ENCODE data around the gene PIRT. TPM values are rescaled to one million over a fixed set of nuclear protein-coding genes. Genes with fewer than 3 reads are reported as not detected.

PIRT gene
- total RNA-seq, 1 donor, result not detected

DNA sequence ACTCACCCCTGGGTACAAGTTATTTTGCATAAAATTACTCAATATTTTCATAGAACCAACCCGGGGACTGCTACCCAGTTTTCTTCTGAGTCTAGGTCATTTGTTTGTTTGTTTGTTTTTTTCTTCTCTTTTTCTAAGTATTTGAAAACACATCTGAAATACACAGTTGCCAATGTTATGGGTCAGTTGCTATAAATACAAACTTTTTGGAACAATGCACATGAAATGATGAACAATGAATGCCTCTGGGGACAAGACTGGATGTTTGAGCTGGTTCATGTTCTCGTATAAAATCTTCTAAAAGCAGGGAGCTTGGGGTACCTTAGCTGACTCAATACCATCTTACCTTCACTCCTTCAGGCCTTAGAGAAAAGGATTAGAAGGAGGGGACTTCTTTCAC lies 64.5 kb downstream of the PIRT start:
- TF ChIP-seq, protein P1, sequence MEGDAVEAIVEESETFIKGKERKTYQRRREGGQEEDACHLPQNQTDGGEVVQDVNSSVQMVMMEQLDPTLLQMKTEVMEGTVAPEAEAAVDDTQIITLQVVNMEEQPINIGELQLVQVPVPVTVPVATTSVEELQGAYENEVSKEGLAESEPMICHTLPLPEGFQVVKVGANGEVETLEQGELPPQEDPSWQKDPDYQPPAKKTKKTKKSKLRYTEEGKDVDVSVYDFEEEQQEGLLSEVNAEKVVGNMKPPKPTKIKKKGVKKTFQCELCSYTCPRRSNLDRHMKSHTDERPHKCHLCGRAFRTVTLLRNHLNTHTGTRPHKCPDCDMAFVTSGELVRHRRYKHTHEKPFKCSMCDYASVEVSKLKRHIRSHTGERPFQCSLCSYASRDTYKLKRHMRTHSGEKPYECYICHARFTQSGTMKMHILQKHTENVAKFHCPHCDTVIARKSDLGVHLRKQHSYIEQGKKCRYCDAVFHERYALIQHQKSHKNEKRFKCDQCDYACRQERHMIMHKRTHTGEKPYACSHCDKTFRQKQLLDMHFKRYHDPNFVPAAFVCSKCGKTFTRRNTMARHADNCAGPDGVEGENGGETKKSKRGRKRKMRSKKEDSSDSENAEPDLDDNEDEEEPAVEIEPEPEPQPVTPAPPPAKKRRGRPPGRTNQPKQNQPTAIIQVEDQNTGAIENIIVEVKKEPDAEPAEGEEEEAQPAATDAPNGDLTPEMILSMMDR (IDR thresholded peaks at IDR 0.05; ENCODE audit: extremely low read depth, low read depth, low read length), result no peak

More for the DNA sequence above, 64.5 kb downstream of the PIRT start:
- Histone ChIP-seq H3K9me3 (ENCODE audit: low read depth, low read length) (no peaks in the 10 kb centered on the region), H3K36me3 (ENCODE audit: insufficient read depth, low read length) (no peaks in the 10 kb centered on the region), H4K20me1 (ENCODE audit: insufficient read depth, low read length) (no peaks in the 10 kb centered on the region), H3K27ac (ENCODE audit: low read depth, low read length) (no peak overlapping the region), H3K4me1 (ENCODE audit: insufficient read depth, low read length) (no peaks in the 10 kb centered on the region), H3K27me3 (ENCODE audit: insufficient read depth, low read length) (no peaks in the 10 kb centered on the region), H3K4me3 (ENCODE audit: insufficient read depth, low read length) (no peak overlapping the region), H2AFZ (ENCODE audit: low read length) (no peak overlapping the region), H3K4me2 (ENCODE audit: insufficient read depth, low read length) (no peak overlapping the region), H3K79me2 (ENCODE audit: insufficient read depth, low read length) (no peaks in the 10 kb centered on the region)
- no peak for DNase-seq (ENCODE audit: insufficient read length, low spot score, missing footprints)

Small RNA genes lying within 50 kb of the gene (small RNA-seq; reads per million reads assigned to genes)
- gene AC015908.2 (not detected), gene RNU6-1065P (not detected), gene TMEM238L (not detected)

Other genes with a start within 250 kb of the PIRT start
- gene MYH3, start 180.8 kb downstream of the PIRT start, total RNA-seq, result 0.88 and 1.8 TPM in 2 replicates
- 16.5 and 18.8 TPM in 2 replicates for gene SCO1, start 140.6 kb downstream of the PIRT start, total RNA-seq
- gene ADPRM, start 140.5 kb downstream of the PIRT start, total RNA-seq, result 17.4 and 22.1 TPM in 2 replicates
- 3.2 and 3.3 TPM in 2 replicates for gene TMEM220, start 108.1 kb downstream of the PIRT start, total RNA-seq
- gene TMEM238L, start 34.0 kb downstream of the PIRT start, total RNA-seq, result not detected in 2 replicates

Measured in osteoblast (primary cell).